ENCODE measurements around the gene ENOX2. TPM values are rescaled to one million over a fixed set of nuclear protein-coding genes. Genes with fewer than 3 reads are reported as not detected.

ENOX2 gene
- total RNA-seq, 1 experiment from 2014 or later, result 12.9 TPM

DNA sequence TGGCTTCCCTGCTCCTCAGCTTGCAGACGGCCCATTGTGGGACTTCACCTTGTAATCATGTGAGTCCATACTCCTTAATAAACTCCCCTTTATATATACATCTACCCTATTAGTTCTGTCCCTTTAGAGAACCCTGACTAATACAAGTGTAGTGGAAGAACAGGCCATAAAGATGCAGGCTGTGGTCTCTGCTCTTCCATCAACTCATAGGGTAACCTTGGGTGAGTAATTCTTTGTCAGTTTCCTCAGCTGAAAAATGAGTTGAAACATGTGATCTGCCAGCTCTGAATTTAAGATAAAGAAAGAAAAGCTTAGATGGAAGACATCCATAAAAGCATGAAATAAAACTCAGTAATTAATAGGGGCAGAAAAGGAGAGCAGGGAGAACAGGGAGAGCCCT is 103.6 kb downstream of the ENOX2 start:
- POLR2A ChIA-PET, result no interaction called here
- CTCF ChIA-PET, result no interaction called here
- no peak overlapping the region for H3K27ac ChIP-seq (ENCODE audit: low read depth, low read length)

More for the DNA sequence above, 103.6 kb downstream of the ENOX2 start:
- ATAC-seq, result no peak
- BruUV-seq (replicated peaks), result no TSS peak
- Histone ChIP-seq H3K4me3 (replicated peaks in 1 of 2; ENCODE audit: low read depth in 1 of 2, low read length in 2 of 2) (no peak overlapping the region), H3K4me2 (ENCODE audit: low read length) (no peak overlapping the region), H3K4me1 (ENCODE audit: control insufficient read depth in 1 of 2, insufficient read depth in 2 of 2, low read length in 2 of 2) (no peaks in the 10 kb centered on the region), H3K9me2 (ENCODE audit: insufficient read depth) (no peaks in the 10 kb centered on the region), H3K9me3 (ENCODE audit: control insufficient read depth in 1 of 2, insufficient read depth in 1 of 2, low read depth in 1 of 2, low read length in 2 of 2) (no peaks in the 10 kb centered on the region), H3K27me3 (ENCODE audit: insufficient read depth, low read length) (no peaks in the 10 kb centered on the region), H3K36me3 (ENCODE audit: control insufficient read depth in 1 of 2, insufficient read depth in 2 of 2, low read length in 2 of 2) (no peaks in the 10 kb centered on the region), H2AFZ (ENCODE audit: low read depth, low read length, poor library complexity, severe bottlenecking) (no peak overlapping the region), H3K79me2 (ENCODE audit: insufficient read depth, low read length) (no peaks in the 10 kb centered on the region), H4K20me1 (ENCODE audit: insufficient read depth) (no peaks in the 10 kb centered on the region), H3K9ac (ENCODE audit: low read length) (no peak overlapping the region)
- intact Hi-C loops (cut with micrococcal nuclease), result no loop called here
- DNase-seq (ENCODE audit: low read depth, low spot score), result no peak
- RAD21 ChIA-PET (ENCODE audit: low non-redundant PET in 1 of 2, low total read pairs in 2 of 2, uncharacterized antibody in 2 of 2, unreplicated experiment in 2 of 2), result no interaction called here
- TF ChIP-seq SP1 (IDR thresholded peaks at IDR 0.05; ENCODE audit: low read depth) (no peak), POLR2AphosphoS5 (IDR thresholded peaks at IDR 0.05; ENCODE audit: low read depth, low read length) (no peak), MAX (IDR thresholded peaks at IDR 0.05) (no peak), RAD21 (IDR thresholded peaks at IDR 0.05; ENCODE audit: low read depth) (no peak), POLR2A (IDR thresholded peaks at IDR 0.05; ENCODE audit: borderline replicate concordance, extremely low read depth, insufficient read depth, insufficient read length) (no peak), TCF7L2 (IDR thresholded peaks at IDR 0.05; ENCODE audit: borderline replicate concordance, extremely low read depth, insufficient read depth, insufficient read length) (no peak), CBX3 (IDR thresholded peaks at IDR 0.05; ENCODE audit: low read depth) (no peak), JUND (IDR thresholded peaks at IDR 0.05) (no peak), SIN3A (IDR thresholded peaks at IDR 0.05; ENCODE audit: low read depth) (no peak), EZH2 (IDR thresholded peaks at IDR 0.05) (no peak), EZH2phosphoT487 (IDR thresholded peaks at IDR 0.05; ENCODE audit: borderline replicate concordance) (no peak), ZBTB33 (IDR thresholded peaks at IDR 0.05; ENCODE audit: extremely low read depth, insufficient replicate concordance, low read length) (no peak), ELF1 (IDR thresholded peaks at IDR 0.05; ENCODE audit: borderline replicate concordance, low read depth) (no peak), YY1 (IDR thresholded peaks at IDR 0.05; ENCODE audit: extremely low read depth, insufficient replicate concordance, low read depth, low read length) (no peak), EGR1 (IDR thresholded peaks at IDR 0.05; ENCODE audit: low read depth) (no peak), SRF (IDR thresholded peaks at IDR 0.05; ENCODE audit: low read depth) (no peak), ZNF274 (IDR thresholded peaks at IDR 0.05; ENCODE audit: low read depth, low read length) (no peak)
- TF ChIP-seq, protein P1, sequence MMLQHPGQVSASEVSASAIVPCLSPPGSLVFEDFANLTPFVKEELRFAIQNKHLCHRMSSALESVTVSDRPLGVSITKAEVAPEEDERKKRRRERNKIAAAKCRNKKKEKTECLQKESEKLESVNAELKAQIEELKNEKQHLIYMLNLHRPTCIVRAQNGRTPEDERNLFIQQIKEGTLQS (IDR thresholded peaks at IDR 0.05), result no peak
- TF ChIP-seq, protein P2, sequence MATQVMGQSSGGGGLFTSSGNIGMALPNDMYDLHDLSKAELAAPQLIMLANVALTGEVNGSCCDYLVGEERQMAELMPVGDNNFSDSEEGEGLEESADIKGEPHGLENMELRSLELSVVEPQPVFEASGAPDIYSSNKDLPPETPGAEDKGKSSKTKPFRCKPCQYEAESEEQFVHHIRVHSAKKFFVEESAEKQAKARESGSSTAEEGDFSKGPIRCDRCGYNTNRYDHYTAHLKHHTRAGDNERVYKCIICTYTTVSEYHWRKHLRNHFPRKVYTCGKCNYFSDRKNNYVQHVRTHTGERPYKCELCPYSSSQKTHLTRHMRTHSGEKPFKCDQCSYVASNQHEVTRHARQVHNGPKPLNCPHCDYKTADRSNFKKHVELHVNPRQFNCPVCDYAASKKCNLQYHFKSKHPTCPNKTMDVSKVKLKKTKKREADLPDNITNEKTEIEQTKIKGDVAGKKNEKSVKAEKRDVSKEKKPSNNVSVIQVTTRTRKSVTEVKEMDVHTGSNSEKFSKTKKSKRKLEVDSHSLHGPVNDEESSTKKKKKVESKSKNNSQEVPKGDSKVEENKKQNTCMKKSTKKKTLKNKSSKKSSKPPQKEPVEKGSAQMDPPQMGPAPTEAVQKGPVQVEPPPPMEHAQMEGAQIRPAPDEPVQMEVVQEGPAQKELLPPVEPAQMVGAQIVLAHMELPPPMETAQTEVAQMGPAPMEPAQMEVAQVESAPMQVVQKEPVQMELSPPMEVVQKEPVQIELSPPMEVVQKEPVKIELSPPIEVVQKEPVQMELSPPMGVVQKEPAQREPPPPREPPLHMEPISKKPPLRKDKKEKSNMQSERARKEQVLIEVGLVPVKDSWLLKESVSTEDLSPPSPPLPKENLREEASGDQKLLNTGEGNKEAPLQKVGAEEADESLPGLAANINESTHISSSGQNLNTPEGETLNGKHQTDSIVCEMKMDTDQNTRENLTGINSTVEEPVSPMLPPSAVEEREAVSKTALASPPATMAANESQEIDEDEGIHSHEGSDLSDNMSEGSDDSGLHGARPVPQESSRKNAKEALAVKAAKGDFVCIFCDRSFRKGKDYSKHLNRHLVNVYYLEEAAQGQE (IDR thresholded peaks at IDR 0.05; ENCODE audit: low read depth), result no peak
- TF ChIP-seq, protein P3, sequence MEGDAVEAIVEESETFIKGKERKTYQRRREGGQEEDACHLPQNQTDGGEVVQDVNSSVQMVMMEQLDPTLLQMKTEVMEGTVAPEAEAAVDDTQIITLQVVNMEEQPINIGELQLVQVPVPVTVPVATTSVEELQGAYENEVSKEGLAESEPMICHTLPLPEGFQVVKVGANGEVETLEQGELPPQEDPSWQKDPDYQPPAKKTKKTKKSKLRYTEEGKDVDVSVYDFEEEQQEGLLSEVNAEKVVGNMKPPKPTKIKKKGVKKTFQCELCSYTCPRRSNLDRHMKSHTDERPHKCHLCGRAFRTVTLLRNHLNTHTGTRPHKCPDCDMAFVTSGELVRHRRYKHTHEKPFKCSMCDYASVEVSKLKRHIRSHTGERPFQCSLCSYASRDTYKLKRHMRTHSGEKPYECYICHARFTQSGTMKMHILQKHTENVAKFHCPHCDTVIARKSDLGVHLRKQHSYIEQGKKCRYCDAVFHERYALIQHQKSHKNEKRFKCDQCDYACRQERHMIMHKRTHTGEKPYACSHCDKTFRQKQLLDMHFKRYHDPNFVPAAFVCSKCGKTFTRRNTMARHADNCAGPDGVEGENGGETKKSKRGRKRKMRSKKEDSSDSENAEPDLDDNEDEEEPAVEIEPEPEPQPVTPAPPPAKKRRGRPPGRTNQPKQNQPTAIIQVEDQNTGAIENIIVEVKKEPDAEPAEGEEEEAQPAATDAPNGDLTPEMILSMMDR (IDR thresholded peaks at IDR 0.05 in 2 of 3, conservative IDR thresholded peaks at IDR 0.05 in 1 of 3; ENCODE audit: borderline replicate concordance in 1 of 3, insufficient read depth in 1 of 3, low read depth in 2 of 3, low read length in 2 of 3), result no peak

Data from HCT116 (cell line).